Measurements from ENCODE around the gene RPP25L. TPM values are rescaled to one million over a fixed set of nuclear protein-coding genes. Genes with fewer than 3 reads are reported as not detected.

RPP25L gene
- polyA plus RNA-seq, 3 donors: 20.1 to 42.3 (median 39.4) TPM

DNA sequence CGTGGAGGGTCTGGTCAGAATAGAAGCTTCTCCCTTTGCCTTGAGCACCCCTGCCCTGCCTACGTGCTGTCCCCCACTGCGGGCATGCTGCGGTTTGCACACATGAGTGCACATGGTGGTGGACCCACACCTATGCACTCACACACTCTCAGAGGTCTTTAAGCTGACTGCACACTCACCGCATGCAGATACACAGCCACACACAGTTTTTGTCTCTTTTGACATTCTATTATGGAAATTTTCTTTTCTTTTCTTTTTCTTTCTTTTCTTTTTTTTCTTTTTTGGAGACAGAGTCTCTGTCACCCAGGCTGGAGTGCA lies 17.6 kb upstream of the RPP25L start:
- intact Hi-C loops (cut with micrococcal nuclease): no loop called here
- peaks cover 0 to 10% of the 10 kb centered on the region in 2 donors for H3K4me1 ChIP-seq (ENCODE audit: control insufficient read depth in 1 of 2, insufficient read depth in 2 of 2, low read length in 2 of 2)
- Mint-ChIP-seq H3K9me3 (peaks cover 0 to 28% (median 4%) of the 10 kb centered on the region in 7 donors), H3K4me3 (peak overlapping the region; percentile 70 to 87), H3K27me3 (ENCODE audit: low read depth in 3 of 3) (peaks cover 70 to 83% (median 80%) of the 10 kb centered on the region in 3 donors), H3K36me3 (peaks cover 2 to 8% of the 10 kb centered on the region in 2 donors), H3K27ac (no peak overlapping the region), H3K4me1 (peaks cover 17% of the 10 kb centered on the region)
- H3K36me3 ChIP-seq (replicated peaks in 1 of 2; ENCODE audit: control insufficient read depth in 1 of 2, insufficient read depth in 2 of 2, low read length in 2 of 2): no peaks in the 10 kb centered on the region
- H3K4me2 ChIP-seq (replicated peaks; ENCODE audit: extremely low read depth, low read length, poor library complexity, severe bottlenecking): no peak overlapping the region
- peaks cover 60 to 78% of the 10 kb centered on the region in 2 donors for H3K27me3 ChIP-seq (ENCODE audit: control insufficient read depth in 2 of 2, insufficient read depth in 2 of 2, low read length in 2 of 2)
- H3K9ac ChIP-seq (ENCODE audit: insufficient read depth, low read length, poor library complexity, severe bottlenecking): no peak overlapping the region
- H3K27ac ChIP-seq (ENCODE audit: low read depth in 1 of 2, low read length in 2 of 2): no peak overlapping the region
- peaks cover 0 to 23% of the 10 kb centered on the region in 2 donors for H3K9me3 ChIP-seq (replicated peaks in 1 of 2; ENCODE audit: control insufficient read depth in 1 of 2, insufficient read depth in 1 of 2, low read length in 2 of 2)
- H3K79me2 ChIP-seq (ENCODE audit: insufficient read depth, low read length): no peaks in the 10 kb centered on the region
- WGBS (ENCODE audit: insufficient coverage): 38% methylated on average over 4 of the region's 5 CpGs
- no peaks in the 10 kb centered on the region for H4K20me1 ChIP-seq (ENCODE audit: insufficient read depth, low read length)
- TF ChIP-seq, protein P1, sequence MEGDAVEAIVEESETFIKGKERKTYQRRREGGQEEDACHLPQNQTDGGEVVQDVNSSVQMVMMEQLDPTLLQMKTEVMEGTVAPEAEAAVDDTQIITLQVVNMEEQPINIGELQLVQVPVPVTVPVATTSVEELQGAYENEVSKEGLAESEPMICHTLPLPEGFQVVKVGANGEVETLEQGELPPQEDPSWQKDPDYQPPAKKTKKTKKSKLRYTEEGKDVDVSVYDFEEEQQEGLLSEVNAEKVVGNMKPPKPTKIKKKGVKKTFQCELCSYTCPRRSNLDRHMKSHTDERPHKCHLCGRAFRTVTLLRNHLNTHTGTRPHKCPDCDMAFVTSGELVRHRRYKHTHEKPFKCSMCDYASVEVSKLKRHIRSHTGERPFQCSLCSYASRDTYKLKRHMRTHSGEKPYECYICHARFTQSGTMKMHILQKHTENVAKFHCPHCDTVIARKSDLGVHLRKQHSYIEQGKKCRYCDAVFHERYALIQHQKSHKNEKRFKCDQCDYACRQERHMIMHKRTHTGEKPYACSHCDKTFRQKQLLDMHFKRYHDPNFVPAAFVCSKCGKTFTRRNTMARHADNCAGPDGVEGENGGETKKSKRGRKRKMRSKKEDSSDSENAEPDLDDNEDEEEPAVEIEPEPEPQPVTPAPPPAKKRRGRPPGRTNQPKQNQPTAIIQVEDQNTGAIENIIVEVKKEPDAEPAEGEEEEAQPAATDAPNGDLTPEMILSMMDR (IDR thresholded peaks at IDR 0.05): no peak
- H2AFZ ChIP-seq (ENCODE audit: insufficient read depth, low read depth, low read length, poor library complexity, severe bottlenecking): no peak overlapping the region
- no peak for DNase-seq
- no peak overlapping the region for H3K4me3 ChIP-seq (replicated peaks in 1 of 3; ENCODE audit: low read depth in 2 of 3, low read length in 3 of 3)

DNA sequence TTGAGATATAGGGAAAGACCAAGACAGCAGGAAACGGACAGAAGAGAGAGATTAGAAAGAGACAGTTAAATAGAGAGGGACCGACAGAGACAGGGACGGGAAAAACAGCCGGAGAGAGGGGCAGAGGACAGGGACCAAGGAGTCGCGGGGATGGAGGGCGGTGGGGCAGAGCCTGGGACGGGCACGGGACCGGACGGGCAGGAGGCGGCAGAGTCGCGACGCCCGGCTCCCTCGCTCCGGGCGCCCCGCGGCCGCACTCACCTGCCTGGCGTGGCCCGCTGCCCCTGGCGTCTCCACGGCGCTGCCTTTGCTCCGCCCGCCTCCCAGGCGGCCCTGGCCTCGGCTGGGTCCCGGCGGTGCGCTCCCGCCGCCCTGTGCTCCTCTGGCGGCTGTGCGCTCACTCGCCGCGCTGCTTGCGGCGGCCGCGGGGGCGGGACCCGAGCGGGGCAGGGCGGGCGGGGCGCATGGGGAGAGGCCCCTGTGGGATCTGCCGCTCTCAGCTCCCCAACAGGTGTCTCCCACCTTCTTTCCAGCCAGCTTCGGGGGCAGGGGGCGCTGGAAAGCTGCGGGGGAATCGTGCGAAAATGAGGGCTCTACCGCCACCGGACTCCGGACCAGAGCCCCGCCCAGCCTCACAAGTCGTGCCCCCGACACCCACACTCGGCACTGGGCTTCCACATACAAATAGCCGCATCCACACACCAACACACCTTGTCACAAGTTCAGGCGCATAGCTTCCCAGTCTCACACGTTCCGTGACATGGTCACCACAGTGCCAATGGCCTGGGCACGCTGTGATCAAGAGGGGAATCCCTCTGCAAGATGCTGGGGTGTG lies 17.0 kb upstream of the RPP25L start, which contains the start of gene ARID3C:
TSS of gene ARID3C (minus strand) at position 411 of the 835 bp plus-strand sequence. CDS start 1,052 bp downstream, outside the sequence.
- Mint-ChIP-seq H3K27ac (no peak within 1 kb of the TSS), H3K27me3 (ENCODE audit: low read depth in 3 of 3) (peaks cover 76 to 88% (median 86%) of the 10 kb centered on the region in 3 donors), H3K9me3 (peaks cover 0 to 29% (median 5%) of the 10 kb centered on the region in 7 donors), H3K36me3 (peaks cover 2 to 7% of the 10 kb centered on the region in 2 donors), H3K4me3 (peak within 1 kb of the TSS; percentile 70 to 88), H3K4me1 (peaks cover 16% of the 10 kb centered on the region)
- DNase-seq: no peak
- no peak within 1 kb of the TSS for H3K9ac ChIP-seq (ENCODE audit: insufficient read depth, low read length, poor library complexity, severe bottlenecking)
- peaks cover 66 to 83% of the 10 kb centered on the region in 2 donors for H3K27me3 ChIP-seq (ENCODE audit: control insufficient read depth in 2 of 2, insufficient read depth in 2 of 2, low read length in 2 of 2)
- intact Hi-C loops (cut with micrococcal nuclease): no loop called here
- WGBS (ENCODE audit: insufficient coverage): under 1% methylated on average over 66 of the region's 69 CpGs
- H3K36me3 ChIP-seq (replicated peaks in 1 of 2; ENCODE audit: control insufficient read depth in 1 of 2, insufficient read depth in 2 of 2, low read length in 2 of 2): no peaks in the 10 kb centered on the region
- TF ChIP-seq, protein P1 (IDR thresholded peaks at IDR 0.05): no peak
- H4K20me1 ChIP-seq (ENCODE audit: insufficient read depth, low read length): no peaks in the 10 kb centered on the region
- peak within 1 kb of the TSS in 1 of 3 experiments; percentile 29 for H3K4me3 ChIP-seq (replicated peaks in 1 of 3; ENCODE audit: low read depth in 2 of 3, low read length in 3 of 3)
- H3K9me3 ChIP-seq (replicated peaks in 1 of 2; ENCODE audit: control insufficient read depth in 1 of 2, insufficient read depth in 1 of 2, low read length in 2 of 2): peaks cover 0 to 26% of the 10 kb centered on the region in 2 donors
- no peak within 1 kb of the TSS for H3K27ac ChIP-seq (ENCODE audit: low read depth in 1 of 2, low read length in 2 of 2)
- no peak within 1 kb of the TSS for H2AFZ ChIP-seq (ENCODE audit: insufficient read depth, low read depth, low read length, poor library complexity, severe bottlenecking)
- peak within 1 kb of the TSS; percentile 45 for H3K4me2 ChIP-seq (replicated peaks; ENCODE audit: extremely low read depth, low read length, poor library complexity, severe bottlenecking)
- no peaks in the 10 kb centered on the region for H3K79me2 ChIP-seq (ENCODE audit: insufficient read depth, low read length)
- peaks cover 0 to 10% of the 10 kb centered on the region in 2 donors for H3K4me1 ChIP-seq (ENCODE audit: control insufficient read depth in 1 of 2, insufficient read depth in 2 of 2, low read length in 2 of 2)
